HUES64 (cell line): ENCODE measurements around the gene UNC45A.

ENCODE experiments used
- H3K27ac ChIP-seq: 2 replicates; pipeline ENCODE4 v1.7.0; 2013; ENCODE audit warnings: low read depth, low read length, inconsistent platforms
- H3K27me3 ChIP-seq: 2 replicates; pipeline ENCODE4 v1.6.1; 2013; ENCODE audit warnings: mild to moderate bottlenecking, low read length; ENCODE audit not compliant: insufficient read depth
- H3K36me3 ChIP-seq: 2 replicates; pipeline ENCODE4 v1.6.1; 2013; ENCODE audit warnings: mild to moderate bottlenecking, low read length; ENCODE audit not compliant: insufficient read depth
- H3K4me1 ChIP-seq: 2 replicates; pipeline ENCODE4 v1.6.1; 2013; ENCODE audit warnings: mild to moderate bottlenecking, low read length, moderate library complexity; ENCODE audit not compliant: insufficient read depth
- H3K4me3 ChIP-seq: 2 replicates; pipeline ENCODE4 v1.5.1; 2013; ENCODE audit warnings: mild to moderate bottlenecking, low read length, moderate library complexity
- H3K9ac ChIP-seq: 2 replicates; pipeline ENCODE4 v1.6.1; 2013; ENCODE audit warnings: mild to moderate bottlenecking, low read depth, low read length
- H3K9me3 ChIP-seq: 2 replicates; pipeline ENCODE4 v1.6.1; 2013; ENCODE audit warnings: low read depth, low read length; ENCODE audit not compliant: insufficient read depth
- WGBS: fragments of 150-250, 120-280 bp; methylation state at CpG from one replicate; pipeline ENCODE4 v1.1.7; 2013; ENCODE audit warnings: missing lambda C conversion rate; 5-methylcytosine and 5-hydroxymethylcytosine counted together

The UNC45A gene

DNA sequence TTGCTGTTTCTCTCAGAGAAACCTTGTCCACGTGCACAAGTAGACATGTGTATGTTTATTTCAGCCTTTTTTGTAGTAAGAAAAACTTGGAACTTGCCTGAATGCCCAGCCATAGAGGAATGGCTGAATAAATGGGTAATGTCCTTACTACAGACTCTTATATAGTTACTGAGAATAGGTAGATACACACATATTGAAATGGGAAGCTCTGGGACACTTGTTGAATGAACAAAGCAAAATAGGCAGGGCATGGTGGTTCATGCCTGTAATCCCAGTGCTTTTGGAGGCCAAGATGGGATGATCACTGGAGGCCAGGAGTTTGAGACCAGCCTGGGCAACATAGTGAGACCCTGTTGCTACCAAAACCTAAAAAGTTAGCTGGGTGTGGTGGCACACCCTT lies 1.7 kb downstream of the UNC45A start:
- WGBS: 86% methylated on average over 1 of the region's 1 CpG
- H3K4me3 ChIP-seq: no peak overlapping the region
- H3K9ac ChIP-seq: no peak overlapping the region
- peaks cover 15% of the 10 kb centered on the region for H3K27me3 ChIP-seq
- no peak overlapping the region for H3K27ac ChIP-seq
- H3K9me3 ChIP-seq: no peaks in the 10 kb centered on the region
- H3K4me1 ChIP-seq: no peaks in the 10 kb centered on the region; the same call in 1 of the 2 replicates
- peaks cover 47% of the 10 kb centered on the region for H3K36me3 ChIP-seq

DNA sequence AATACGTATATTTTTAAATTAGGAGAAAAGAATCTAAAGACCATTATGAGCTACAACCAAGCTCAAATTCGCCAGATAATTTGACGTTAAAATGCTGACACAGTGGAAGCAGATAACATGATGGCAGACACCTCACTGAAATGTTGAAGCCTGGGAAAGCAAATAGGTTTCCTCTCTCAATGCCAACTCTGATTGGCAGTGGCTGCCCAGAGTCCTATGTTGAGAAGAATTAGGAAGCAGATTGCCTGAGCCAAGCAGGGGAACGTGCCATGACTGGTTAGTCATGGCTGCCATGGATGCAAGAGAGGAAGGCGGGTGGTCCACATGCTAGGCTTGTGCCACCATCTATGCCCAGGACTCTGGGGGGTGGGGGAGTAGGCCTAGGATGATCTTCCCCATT lies 3.2 kb downstream of the UNC45A start:
- Histone ChIP-seq H3K4me1 (no peaks in the 10 kb centered on the region; the same call in 1 of the 2 replicates), H3K27me3 (peaks cover 8% of the 10 kb centered on the region; the same call in 1 of the 2 replicates), H3K9me3 (no peaks in the 10 kb centered on the region), H3K36me3 (peaks cover 61% of the 10 kb centered on the region), H3K27ac (no peak overlapping the region), H3K4me3 (no peak overlapping the region), H3K9ac (no peak overlapping the region)
- WGBS: 93% methylated on average over 5 of the region's 5 CpGs

DNA sequence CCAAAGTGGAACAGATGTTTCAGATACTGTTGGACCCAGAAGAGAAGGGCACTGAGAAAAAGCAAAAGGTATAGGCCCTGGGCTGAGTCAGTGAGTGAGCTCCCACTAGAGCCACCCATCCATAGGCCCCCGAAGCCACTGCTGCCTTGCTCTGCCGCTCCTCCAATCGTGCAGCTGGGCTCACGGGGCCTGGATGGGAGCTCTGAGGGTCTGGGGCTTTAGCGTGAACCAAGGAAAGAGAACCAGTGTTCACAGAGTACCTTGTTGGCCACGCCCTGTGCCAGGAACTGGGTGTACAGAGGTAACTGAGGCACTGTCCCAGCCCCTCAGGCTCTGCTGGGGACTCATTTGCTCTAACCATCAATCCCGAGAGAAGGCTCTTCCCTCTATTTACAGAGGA lies 4.7 kb downstream of the UNC45A start:
- Histone ChIP-seq H3K36me3 (peaks cover 76% of the 10 kb centered on the region), H3K27ac (no peak overlapping the region), H3K4me3 (no peak overlapping the region), H3K9ac (no peak overlapping the region), H3K9me3 (no peaks in the 10 kb centered on the region), H3K4me1 (no peaks in the 10 kb centered on the region), H3K27me3 (no peaks in the 10 kb centered on the region)
- 94% methylated on average over 7 of the region's 7 CpGs for WGBS

DNA sequence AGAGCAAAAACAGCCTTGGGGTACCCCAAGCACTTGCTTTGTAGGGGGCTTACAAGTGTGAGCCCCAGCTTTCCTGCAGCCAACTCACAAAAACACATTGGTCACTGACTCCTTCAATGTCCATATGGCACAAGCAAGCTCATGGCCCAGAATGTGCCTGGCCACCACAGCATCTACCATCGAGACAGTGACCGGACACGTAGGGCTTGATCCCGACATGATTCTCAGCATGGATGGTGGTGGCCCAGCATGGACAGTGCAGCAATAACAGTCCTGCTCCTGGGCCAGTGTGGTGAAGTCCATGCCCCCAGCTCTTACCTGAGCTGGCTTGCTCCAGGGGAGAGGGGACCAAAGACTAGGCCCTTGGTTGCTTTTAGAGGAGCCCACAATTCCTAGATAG lies 6.0 kb downstream of the UNC45A start:
- Histone ChIP-seq H3K27me3 (no peaks in the 10 kb centered on the region), H3K36me3 (peaks cover 81% of the 10 kb centered on the region), H3K27ac (no peak overlapping the region), H3K4me1 (no peaks in the 10 kb centered on the region), H3K4me3 (no peak overlapping the region), H3K9ac (no peak overlapping the region), H3K9me3 (no peaks in the 10 kb centered on the region)
- WGBS: 97% methylated on average over 4 of the region's 4 CpGs

DNA sequence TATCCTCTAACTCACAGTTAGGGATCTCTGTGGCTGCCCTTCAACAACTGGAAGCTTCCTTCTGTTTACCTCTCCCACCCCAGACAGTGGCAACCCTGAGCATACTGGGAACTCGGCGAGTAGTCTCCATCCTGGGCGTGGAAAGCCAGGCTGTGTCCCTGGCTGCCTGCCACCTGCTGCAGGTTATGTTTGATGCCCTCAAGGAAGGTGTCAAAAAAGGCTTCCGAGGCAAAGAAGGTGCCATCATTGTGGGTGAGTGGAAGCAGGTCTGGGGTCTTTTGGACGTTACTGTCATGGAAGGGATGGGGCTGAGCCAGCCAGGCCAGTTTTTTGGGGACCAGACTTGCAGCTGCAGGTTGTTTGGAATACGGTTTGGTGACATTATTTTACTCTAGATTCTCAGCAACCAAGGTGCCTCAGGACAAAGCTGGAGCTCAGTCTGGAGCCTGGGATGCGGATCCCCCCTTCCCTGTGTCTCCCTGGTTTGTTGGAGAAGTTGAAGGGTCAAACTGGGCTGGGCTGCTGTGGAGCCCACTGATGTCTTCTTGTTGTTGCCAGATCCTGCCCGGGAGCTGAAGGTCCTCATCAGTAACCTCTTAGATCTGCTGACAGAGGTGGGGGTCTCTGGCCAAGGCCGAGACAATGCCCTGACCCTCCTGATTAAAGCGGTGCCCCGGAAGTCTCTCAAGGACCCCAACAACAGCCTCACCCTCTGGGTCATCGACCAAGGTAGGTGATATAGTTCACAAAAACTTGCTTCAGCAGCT lies 7.5 kb downstream of the UNC45A start:
- Histone ChIP-seq H3K4me1 (no peaks in the 10 kb centered on the region), H3K27ac (no peak overlapping the region), H3K9ac (no peak overlapping the region), H3K4me3 (no peak overlapping the region), H3K9me3 (no peaks in the 10 kb centered on the region), H3K27me3 (no peaks in the 10 kb centered on the region), H3K36me3 (peaks cover 85% of the 10 kb centered on the region)
- WGBS: 96% methylated on average over 12 of the region's 12 CpGs

DNA sequence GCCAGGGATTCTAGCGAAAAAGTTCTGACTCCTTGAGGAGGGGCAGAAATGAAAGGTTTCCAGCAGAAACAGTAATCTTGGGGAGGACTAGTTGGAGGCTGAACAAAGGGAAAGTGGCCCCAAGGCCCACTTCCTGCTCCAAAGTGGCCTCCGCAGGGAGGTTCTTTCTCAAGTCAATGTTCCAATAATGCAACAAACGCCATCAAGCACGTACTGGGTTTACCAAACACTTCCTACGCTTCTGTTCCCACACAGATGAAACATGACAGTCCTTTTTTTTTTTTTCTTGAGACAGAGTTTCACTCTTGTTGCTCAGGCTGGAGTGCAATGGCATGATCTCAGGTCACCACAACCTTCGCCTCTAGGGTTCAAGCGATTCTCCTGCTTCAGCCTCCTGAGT lies 10.0 kb downstream of the UNC45A start:
- Histone ChIP-seq H3K36me3 (peaks cover 85% of the 10 kb centered on the region), H3K4me3 (no peak overlapping the region), H3K27me3 (no peaks in the 10 kb centered on the region), H3K9ac (no peak overlapping the region), H3K9me3 (no peaks in the 10 kb centered on the region), H3K27ac (no peak overlapping the region), H3K4me1 (no peaks in the 10 kb centered on the region)
- 98% methylated on average over 7 of the region's 7 CpGs for WGBS

DNA sequence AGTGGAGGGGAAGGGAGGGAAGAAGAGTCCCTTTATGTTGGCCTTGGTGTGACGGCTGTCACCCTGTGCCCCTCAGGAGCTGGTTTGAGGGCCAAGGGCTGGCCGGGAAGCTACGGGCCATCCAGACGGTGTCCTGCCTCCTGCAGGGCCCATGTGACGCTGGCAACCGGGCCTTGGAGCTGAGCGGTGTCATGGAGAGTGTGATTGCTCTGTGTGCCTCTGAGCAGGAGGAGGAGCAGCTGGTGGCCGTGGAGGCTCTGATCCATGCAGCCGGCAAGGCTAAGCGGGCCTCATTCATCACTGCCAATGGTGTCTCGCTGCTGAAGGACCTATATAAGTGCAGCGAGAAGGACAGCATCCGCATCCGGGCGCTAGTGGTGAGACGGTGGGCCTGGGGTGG lies 11.5 kb downstream of the UNC45A start:
- H3K9me3 ChIP-seq: no peaks in the 10 kb centered on the region
- no peak overlapping the region for H3K4me3 ChIP-seq
- no peak overlapping the region for H3K9ac ChIP-seq
- no peaks in the 10 kb centered on the region for H3K4me1 ChIP-seq
- H3K27ac ChIP-seq: no peak overlapping the region
- H3K36me3 ChIP-seq: peaks cover 86% of the 10 kb centered on the region
- H3K27me3 ChIP-seq: no peaks in the 10 kb centered on the region
- 96% methylated on average over 16 of the region's 16 CpGs for WGBS

DNA sequence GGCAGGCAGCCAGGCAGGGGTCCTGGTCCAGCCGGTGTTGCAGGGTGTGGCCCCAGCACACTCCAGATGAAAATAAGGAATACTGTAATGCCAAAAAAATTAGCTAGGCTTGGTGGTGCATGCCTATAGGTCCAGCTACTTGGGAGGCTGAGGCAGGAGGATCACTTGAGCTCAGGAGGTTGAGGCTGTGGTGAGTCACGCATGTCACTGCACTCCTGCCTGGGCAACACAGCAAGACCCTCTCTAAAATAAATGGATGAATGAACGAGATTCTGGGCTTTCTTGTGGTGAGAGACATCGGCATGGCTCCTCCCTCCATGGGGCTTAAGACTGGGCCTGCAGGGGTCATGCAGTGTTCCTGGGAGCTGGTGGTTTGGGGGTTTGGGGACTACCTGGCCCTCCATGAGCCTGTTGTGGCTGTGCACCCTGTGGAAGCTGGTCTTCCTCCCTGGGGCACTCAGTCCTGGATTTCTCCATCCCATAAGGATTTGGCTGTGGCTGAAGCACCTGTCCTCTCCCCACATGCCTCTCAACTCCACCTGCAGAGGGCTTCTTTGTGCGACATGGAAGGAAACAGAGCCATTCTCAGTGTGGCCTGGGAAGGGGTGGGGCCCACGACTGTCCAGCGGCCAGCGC lies 12.0 kb downstream of the UNC45A start:
- Histone ChIP-seq H3K9ac (no peak overlapping the region), H3K4me3 (no peak overlapping the region)

DNA sequence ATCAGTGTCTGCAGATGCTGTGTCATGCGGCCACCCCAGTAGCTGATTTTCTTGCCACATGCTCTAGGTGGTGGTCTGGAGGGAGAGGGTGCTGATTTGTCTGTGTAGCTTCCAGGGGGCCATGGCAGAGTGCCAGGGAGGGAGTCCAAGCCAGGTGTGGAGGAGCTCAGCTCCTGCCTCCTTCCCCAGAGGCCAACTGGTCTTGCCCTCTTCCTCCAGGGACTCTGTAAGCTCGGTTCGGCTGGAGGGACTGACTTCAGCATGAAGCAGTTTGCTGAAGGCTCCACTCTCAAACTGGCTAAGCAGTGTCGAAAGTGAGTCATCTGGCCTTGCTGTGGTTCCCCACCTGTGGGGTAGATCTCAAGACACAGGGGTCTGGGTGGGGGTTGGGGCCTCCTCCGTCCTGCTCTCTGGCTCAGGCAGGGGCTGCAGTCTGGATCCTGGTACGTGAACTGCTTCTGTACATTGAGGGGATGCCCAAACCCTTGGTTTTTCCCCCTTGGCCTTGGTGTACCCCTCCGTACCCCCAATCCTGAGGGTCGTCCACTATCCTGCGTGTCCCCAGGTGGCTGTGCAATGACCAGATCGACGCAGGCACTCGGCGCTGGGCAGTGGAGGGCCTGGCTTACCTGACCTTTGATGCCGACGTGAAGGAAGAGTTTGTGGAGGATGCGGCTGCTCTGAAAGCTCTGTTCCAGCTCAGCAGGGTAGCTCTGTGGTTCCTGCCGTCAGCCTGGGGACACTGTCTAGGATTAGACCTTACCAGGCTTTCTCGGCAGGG lies 12.7 kb downstream of the UNC45A start:
- H3K27me3 ChIP-seq: no peaks in the 10 kb centered on the region
- H3K4me1 ChIP-seq: no peaks in the 10 kb centered on the region
- H3K4me3 ChIP-seq: no peak overlapping the region
- H3K27ac ChIP-seq: no peak overlapping the region
- H3K9me3 ChIP-seq: no peaks in the 10 kb centered on the region
- H3K9ac ChIP-seq: no peak overlapping the region
- peaks cover 84% of the 10 kb centered on the region for H3K36me3 ChIP-seq
- 95% methylated on average over 18 of the region's 18 CpGs for WGBS

More for the DNA sequence above, 12.0 kb downstream of the UNC45A start:
- H3K36me3 ChIP-seq: peaks cover 88% of the 10 kb centered on the region
- no peak overlapping the region for H3K27ac ChIP-seq
- 95% methylated on average over 8 of the region's 8 CpGs for WGBS
- no peaks in the 10 kb centered on the region for H3K4me1 ChIP-seq
- no peaks in the 10 kb centered on the region for H3K9me3 ChIP-seq
- H3K27me3 ChIP-seq: no peaks in the 10 kb centered on the region

DNA sequence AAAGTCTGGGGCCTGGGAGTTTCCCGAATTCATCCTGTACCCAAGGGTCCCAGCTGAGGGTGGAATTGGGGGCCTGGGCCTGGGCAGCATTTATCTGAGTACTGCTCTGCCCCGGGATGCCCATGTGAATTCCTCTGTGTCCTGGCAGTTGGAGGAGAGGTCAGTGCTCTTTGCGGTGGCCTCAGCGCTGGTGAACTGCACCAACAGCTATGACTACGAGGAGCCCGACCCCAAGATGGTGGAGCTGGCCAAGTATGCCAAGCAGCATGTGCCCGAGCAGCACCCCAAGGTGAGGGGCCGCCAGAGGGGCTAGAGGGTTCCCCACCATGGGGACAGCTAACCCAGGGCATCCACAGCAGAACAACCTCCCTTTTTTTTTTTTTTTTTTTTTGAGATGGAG lies 13.4 kb downstream of the UNC45A start:
- no peaks in the 10 kb centered on the region for H3K9me3 ChIP-seq
- H3K4me1 ChIP-seq: no peaks in the 10 kb centered on the region
- WGBS: 94% methylated on average over 8 of the region's 8 CpGs
- H3K9ac ChIP-seq: no peak overlapping the region
- H3K27ac ChIP-seq: no peak overlapping the region
- H3K27me3 ChIP-seq: no peaks in the 10 kb centered on the region
- H3K36me3 ChIP-seq: peaks cover 84% of the 10 kb centered on the region
- H3K4me3 ChIP-seq: no peak overlapping the region

DNA sequence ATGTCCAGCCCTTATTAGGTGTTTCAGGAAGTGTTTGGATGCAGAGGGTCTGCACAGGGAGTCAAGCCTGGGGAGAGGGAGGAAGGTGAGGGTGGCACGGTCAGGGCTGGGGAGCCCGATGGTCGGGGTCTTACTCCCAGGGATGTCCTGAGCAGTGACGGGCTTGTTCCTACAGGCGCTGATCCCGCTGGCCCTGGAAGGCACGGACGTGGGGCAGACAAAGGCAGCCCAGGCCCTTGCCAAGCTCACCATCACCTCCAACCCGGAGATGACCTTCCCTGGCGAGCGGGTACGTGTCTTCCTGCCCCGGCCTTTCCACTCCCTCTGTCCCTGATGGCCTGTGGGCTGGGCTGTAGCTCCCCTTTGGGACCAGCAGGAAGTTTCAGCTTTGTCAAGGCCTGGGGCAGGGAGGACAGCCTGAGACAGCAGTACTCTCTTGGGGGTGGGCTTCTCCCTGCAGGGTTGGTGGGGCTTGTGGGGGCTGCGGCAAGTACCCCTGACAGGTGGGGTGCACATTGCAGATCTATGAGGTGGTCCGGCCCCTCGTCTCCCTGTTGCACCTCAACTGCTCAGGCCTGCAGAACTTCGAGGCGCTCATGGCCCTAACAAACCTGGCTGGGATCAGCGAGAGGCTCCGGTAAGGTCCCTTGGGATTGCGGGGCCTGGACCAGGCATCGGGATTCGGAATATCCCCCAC lies 15.0 kb downstream of the UNC45A start:
- 96% methylated on average over 23 of the region's 23 CpGs for WGBS
- Histone ChIP-seq H3K4me1 (no peaks in the 10 kb centered on the region), H3K36me3 (peaks cover 74% of the 10 kb centered on the region), H3K27me3 (no peaks in the 10 kb centered on the region), H3K4me3 (no peak overlapping the region), H3K9ac (no peak overlapping the region), H3K27ac (no peak overlapping the region), H3K9me3 (no peaks in the 10 kb centered on the region)
